ENCODE data around the gene RNF225. TPM values are rescaled to one million over a fixed set of nuclear protein-coding genes. Genes with fewer than 3 reads are reported as not detected.

RNF225 gene
- total and polyA plus RNA-seq, 2 of the 13 experiments (the other 11 are each of a cell fraction or from before 2014, with no cell fraction given), result not detected

DNA sequence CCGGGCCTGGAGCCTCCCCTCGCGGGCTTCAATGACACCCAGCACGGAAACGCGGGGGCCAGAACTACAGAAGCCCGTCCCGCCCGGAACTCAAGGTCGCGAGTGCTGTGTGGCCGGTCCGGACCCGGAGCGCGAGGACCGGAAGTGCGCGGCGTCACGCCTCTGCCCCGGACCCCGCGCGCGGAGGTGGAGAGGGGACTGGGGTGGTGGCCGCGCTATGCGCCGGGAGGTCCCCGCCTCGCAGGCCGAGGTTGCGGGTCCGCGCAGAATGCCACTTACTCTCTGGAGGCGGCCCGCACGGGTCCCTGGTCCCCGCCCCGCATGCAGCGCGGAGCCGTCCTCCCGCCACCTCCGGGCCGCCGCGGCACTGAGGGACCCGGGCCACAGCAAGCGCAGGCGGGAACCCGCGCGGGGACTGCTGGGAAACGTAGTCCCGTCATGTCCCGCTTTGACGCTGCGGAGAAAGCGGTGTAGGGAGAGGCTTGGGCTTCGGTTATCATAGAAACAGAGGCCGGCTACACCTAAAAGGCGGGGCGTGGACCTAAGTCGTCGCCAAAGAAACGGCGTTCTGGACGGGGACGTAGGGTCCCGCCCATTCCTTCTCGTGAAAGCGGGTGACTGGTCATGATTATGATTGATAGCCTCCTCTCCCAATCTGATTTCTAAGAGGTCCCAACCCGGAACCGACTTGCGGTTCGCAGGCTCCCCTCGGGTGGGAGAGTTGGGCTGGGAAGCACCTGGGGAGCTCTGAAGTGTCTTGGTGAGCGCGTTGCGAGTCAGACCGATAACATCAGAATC, 14.6 kb upstream of the RNF225 start, which contains the start of gene ZNF837 (continued):
- no peak for TF ChIP-seq GZF1 (CRISPR knock-in tag; IDR thresholded peaks at IDR 0.05)
- TF ChIP-seq, protein P1, sequence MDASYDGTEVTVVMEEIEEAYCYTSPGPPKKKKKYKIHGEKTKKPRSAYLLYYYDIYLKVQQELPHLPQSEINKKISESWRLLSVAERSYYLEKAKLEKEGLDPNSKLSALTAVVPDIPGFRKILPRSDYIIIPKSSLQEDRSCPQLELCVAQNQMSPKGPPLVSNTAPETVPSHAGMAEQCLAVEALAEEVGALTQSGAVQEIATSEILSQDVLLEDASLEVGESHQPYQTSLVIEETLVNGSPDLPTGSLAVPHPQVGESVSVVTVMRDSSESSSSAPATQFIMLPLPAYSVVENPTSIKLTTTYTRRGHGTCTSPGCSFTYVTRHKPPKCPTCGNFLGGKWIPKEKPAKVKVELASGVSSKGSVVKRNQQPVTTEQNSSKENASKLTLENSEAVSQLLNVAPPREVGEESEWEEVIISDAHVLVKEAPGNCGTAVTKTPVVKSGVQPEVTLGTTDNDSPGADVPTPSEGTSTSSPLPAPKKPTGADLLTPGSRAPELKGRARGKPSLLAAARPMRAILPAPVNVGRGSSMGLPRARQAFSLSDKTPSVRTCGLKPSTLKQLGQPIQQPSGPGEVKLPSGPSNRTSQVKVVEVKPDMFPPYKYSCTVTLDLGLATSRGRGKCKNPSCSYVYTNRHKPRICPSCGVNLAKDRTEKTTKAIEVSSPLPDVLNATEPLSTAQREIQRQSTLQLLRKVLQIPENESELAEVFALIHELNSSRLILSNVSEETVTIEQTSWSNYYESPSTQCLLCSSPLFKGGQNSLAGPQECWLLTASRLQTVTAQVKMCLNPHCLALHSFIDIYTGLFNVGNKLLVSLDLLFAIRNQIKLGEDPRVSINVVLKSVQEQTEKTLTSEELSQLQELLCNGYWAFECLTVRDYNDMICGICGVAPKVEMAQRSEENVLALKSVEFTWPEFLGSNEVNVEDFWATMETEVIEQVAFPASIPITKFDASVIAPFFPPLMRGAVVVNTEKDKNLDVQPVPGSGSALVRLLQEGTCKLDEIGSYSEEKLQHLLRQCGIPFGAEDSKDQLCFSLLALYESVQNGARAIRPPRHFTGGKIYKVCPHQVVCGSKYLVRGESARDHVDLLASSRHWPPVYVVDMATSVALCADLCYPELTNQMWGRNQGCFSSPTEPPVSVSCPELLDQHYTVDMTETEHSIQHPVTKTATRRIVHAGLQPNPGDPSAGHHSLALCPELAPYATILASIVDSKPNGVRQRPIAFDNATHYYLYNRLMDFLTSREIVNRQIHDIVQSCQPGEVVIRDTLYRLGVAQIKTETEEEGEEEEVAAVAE (CRISPR knock-in tag; IDR thresholded peaks at IDR 0.05; ENCODE audit: borderline replicate concordance), result peak; percentile 94
- TF ChIP-seq PRMT3 (CRISPR knock-in tag; IDR thresholded peaks at IDR 0.05; ENCODE audit: borderline replicate concordance, low read depth), result no peak
- TF ChIP-seq KDM1A (CRISPR knock-in tag; IDR thresholded peaks at IDR 0.05), result 0 out of 2 replicates have a peak, but pooled peaks have one; percentile 7
- TF ChIP-seq ZBTB38 (CRISPR knock-in tag; IDR thresholded peaks at IDR 0.05), result no peak; the same call in 1 of the 2 replicates
- no peak for TF ChIP-seq NFE2L2 (IDR thresholded peaks at IDR 0.05; ENCODE audit: low read length)
- TF ChIP-seq, protein P2, sequence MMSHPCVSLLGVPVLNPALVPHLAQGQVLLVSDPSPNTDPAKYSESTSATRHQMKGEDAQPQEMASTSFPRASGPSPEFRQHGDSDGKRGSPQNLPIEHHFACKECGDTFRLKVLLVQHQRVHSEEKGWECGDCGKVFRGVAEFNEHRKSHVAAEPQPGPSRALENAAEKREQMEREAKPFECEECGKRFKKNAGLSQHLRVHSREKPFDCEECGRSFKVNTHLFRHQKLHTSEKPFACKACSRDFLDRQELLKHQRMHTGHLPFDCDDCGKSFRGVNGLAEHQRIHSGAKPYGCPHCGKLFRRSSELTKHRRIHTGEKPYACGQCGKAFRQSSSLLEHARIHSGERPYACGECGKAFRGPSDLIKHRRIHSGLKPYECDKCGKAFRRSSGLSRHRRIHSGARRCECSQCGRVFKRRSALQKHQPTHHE (CRISPR knock-in tag; IDR thresholded peaks at IDR 0.05; ENCODE audit: borderline replicate concordance), result peak; percentile 97
- TF ChIP-seq, protein P3, sequence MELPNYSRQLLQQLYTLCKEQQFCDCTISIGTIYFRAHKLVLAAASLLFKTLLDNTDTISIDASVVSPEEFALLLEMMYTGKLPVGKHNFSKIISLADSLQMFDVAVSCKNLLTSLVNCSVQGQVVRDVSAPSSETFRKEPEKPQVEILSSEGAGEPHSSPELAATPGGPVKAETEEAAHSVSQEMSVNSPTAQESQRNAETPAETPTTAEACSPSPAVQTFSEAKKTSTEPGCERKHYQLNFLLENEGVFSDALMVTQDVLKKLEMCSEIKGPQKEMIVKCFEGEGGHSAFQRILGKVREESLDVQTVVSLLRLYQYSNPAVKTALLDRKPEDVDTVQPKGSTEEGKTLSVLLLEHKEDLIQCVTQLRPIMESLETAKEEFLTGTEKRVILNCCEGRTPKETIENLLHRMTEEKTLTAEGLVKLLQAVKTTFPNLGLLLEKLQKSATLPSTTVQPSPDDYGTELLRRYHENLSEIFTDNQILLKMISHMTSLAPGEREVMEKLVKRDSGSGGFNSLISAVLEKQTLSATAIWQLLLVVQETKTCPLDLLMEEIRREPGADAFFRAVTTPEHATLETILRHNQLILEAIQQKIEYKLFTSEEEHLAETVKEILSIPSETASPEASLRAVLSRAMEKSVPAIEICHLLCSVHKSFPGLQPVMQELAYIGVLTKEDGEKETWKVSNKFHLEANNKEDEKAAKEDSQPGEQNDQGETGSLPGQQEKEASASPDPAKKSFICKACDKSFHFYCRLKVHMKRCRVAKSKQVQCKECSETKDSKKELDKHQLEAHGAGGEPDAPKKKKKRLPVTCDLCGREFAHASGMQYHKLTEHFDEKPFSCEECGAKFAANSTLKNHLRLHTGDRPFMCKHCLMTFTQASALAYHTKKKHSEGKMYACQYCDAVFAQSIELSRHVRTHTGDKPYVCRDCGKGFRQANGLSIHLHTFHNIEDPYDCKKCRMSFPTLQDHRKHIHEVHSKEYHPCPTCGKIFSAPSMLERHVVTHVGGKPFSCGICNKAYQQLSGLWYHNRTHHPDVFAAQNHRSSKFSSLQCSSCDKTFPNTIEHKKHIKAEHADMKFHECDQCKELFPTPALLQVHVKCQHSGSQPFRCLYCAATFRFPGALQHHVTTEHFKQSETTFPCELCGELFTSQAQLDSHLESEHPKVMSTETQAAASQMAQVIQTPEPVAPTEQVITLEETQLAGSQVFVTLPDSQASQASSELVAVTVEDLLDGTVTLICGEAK (IDR thresholded peaks at IDR 0.05), result peak; percentile 95
- TF ChIP-seq, protein P3 (CRISPR knock-in tag; IDR thresholded peaks at IDR 0.05), result peak; percentile 86
- TF ChIP-seq, protein P4, sequence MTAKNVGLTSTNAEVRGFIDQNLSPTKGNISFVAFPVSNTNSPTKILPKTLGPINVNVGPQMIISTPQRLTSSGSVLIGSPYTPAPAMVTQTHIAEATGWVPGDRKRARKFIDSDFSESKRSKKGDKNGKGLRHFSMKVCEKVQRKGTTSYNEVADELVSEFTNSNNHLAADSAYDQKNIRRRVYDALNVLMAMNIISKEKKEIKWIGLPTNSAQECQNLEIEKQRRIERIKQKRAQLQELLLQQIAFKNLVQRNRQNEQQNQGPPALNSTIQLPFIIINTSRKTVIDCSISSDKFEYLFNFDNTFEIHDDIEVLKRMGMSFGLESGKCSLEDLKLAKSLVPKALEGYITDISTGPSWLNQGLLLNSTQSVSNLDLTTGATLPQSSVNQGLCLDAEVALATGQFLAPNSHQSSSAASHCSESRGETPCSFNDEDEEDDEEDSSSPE (CRISPR knock-in tag; IDR thresholded peaks at IDR 0.05), result peak; percentile 90
- no peak for TF ChIP-seq EHMT2 (IDR thresholded peaks at IDR 0.05; ENCODE audit: borderline replicate concordance, low read depth, low read length)
